ENCODE results near the gene KIF24.

KIF24 gene

GRCh38 chr9:34328987-34329832 lies at the start of gene KIF24, which contains the start of gene NUDT2:
Gene KIF24 (minus strand): TSS chr9:34329268. CDS start chr9:34311346, 17,922 bp downstream.
Gene NUDT2 (plus strand): TSS chr9:34329569. CDS start chr9:34339040, 9,471 bp downstream.
- no peaks in the 10 kb centered on the region for H3K9me3 Mint-ChIP-seq
- H3K4me1 Mint-ChIP-seq, result peaks cover 34% of the 10 kb centered on the region
- no peak for TF ChIP-seq CTCF (IDR thresholded peaks at IDR 0.05; ENCODE audit: unreplicated experiment in 3 of 3)

GRCh38 chr9:34378376-34379060 lies 49.5 kb upstream of the KIF24 start:
- H3K9me3 Mint-ChIP-seq, result no peaks in the 10 kb centered on the region
- TF ChIP-seq CTCF (IDR thresholded peaks at IDR 0.05; ENCODE audit: unreplicated experiment in 3 of 3), result no peak
- peaks cover 60% of the 10 kb centered on the region for H3K27me3 Mint-ChIP-seq (ENCODE audit: low read depth)
- peaks cover 7% of the 10 kb centered on the region for H3K36me3 Mint-ChIP-seq (ENCODE audit: low read depth)
- H3K4me3 Mint-ChIP-seq, result peak overlapping the region; percentile 65 to 81 (median 80)
- no peak overlapping the region for H3K27ac Mint-ChIP-seq
- peaks cover 14% of the 10 kb centered on the region for H3K4me1 Mint-ChIP-seq

More at GRCh38 chr9:34328987-34329832, at the start of gene KIF24, which contains the start of gene NUDT2:
- Mint-ChIP-seq H3K27me3 (ENCODE audit: low read depth) (no peaks in the 10 kb centered on the region), H3K27ac (peak within 1 kb of the TSS; percentile 92 to 98 (median 95)), H3K4me3 (peak within 1 kb of the TSS; percentile 94 to 96 (median 95)), H3K36me3 (ENCODE audit: low read depth) (no peaks in the 10 kb centered on the region)

- Mint-ChIP-seq H3K36me3 (ENCODE audit: low read depth) (peaks cover 12% of the 10 kb centered on the region), H3K9me3 (no peaks in the 10 kb centered on the region), H3K4me3 (peak overlapping the region; percentile 87 to 92 (median 87)), H3K27me3 (ENCODE audit: low read depth) (peaks cover 50% of the 10 kb centered on the region), H3K27ac (peak overlapping the region in 1 of 3 experiments; percentile 38), H3K4me1 (peaks cover 14% of the 10 kb centered on the region)
- TF ChIP-seq CTCF (IDR thresholded peaks at IDR 0.05; ENCODE audit: unreplicated experiment in 3 of 3), result no peak
These were observed 48.3 kb upstream of the KIF24 start for GRCh38 chr9:34377404-34377746.

GRCh38 chr9:34376596-34377403 lies 47.7 kb upstream of the KIF24 start, which contains the start of gene MYORG:
Gene MYORG (minus strand): TSS chr9:34376898. CDS start chr9:34372943, 3,955 bp downstream.
- H3K27me3 Mint-ChIP-seq (ENCODE audit: low read depth), result peaks cover 44% of the 10 kb centered on the region
- peaks cover 14% of the 10 kb centered on the region for H3K4me1 Mint-ChIP-seq
- peak within 1 kb of the TSS; percentile 87 to 92 (median 87) for H3K4me3 Mint-ChIP-seq
- H3K36me3 Mint-ChIP-seq (ENCODE audit: low read depth), result peaks cover 14% of the 10 kb centered on the region
- H3K27ac Mint-ChIP-seq, result peak within 1 kb of the TSS in 2 of 3 experiments; percentile 13 to 38
- no peaks in the 10 kb centered on the region for H3K9me3 Mint-ChIP-seq
- TF ChIP-seq CTCF (IDR thresholded peaks at IDR 0.05; ENCODE audit: unreplicated experiment in 3 of 3), result no peak

GRCh38 chr9:34375901-34376595 lies 47.0 kb upstream of the KIF24 start:
- Mint-ChIP-seq H3K9me3 (no peaks in the 10 kb centered on the region), H3K36me3 (ENCODE audit: low read depth) (peaks cover 21% of the 10 kb centered on the region), H3K4me3 (peak overlapping the region; percentile 87 to 92 (median 87)), H3K27me3 (ENCODE audit: low read depth) (peaks cover 36% of the 10 kb centered on the region), H3K4me1 (peaks cover 14% of the 10 kb centered on the region), H3K27ac (peak overlapping the region in 2 of 3 experiments; percentile 13 to 16)
- TF ChIP-seq CTCF (IDR thresholded peaks at IDR 0.05; ENCODE audit: unreplicated experiment in 3 of 3), result no peak

All from nephron (organoid).